Loucy (cell line): ENCODE data around the gene GALT.

ENCODE experiments used
- EZH2phosphoT487 ChIP-seq: fragments of 200-600 bp; IDR thresholded peaks from 2 replicates; pipeline ENCODE4 v1.6.1; 2018; ENCODE audit warnings: antibody characterized with exemption, mild to moderate bottlenecking, moderate library complexity, borderline replicate concordance
- TF ChIP-seq, protein P1 (sequence below): fragments of 200-600 bp; sonication (generic); conservative IDR thresholded peaks from 2 replicates; pipeline ENCODE4 v1.5.1; 2014; ENCODE audit warnings: mild to moderate bottlenecking, antibody characterized with exemption, low read length

DNA sequence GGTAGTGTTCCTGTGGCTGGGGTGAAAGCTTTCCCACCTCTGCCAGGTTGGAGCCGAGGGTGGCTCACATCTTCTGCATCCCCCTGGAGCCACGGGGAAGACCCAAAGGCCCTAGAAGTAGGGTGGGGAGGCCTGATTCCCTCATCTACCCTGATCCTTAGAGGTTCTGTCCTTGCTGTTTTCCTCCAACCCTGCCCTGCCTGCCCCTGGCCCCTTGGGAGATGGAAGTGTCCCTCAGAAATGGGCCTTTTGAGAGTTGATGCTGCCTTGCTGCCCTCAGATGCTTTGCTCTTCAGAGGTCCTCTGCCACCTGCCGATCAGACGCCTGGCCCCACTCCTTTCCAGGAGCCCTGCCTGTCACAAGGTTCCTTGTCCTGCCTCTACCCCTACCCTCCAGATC is 38.3 kb downstream of the GALT start:
- TF ChIP-seq, protein P1, sequence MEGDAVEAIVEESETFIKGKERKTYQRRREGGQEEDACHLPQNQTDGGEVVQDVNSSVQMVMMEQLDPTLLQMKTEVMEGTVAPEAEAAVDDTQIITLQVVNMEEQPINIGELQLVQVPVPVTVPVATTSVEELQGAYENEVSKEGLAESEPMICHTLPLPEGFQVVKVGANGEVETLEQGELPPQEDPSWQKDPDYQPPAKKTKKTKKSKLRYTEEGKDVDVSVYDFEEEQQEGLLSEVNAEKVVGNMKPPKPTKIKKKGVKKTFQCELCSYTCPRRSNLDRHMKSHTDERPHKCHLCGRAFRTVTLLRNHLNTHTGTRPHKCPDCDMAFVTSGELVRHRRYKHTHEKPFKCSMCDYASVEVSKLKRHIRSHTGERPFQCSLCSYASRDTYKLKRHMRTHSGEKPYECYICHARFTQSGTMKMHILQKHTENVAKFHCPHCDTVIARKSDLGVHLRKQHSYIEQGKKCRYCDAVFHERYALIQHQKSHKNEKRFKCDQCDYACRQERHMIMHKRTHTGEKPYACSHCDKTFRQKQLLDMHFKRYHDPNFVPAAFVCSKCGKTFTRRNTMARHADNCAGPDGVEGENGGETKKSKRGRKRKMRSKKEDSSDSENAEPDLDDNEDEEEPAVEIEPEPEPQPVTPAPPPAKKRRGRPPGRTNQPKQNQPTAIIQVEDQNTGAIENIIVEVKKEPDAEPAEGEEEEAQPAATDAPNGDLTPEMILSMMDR, result no peak
- no peak for TF ChIP-seq EZH2phosphoT487
